ENCODE measurements around the gene SHISA9. TPM values are rescaled to one million over a fixed set of nuclear protein-coding genes. Genes with fewer than 3 reads are reported as not detected.

Gene SHISA9
- total and polyA plus RNA-seq, 8 donors, result 0.03 to 0.21 (median 0.10) TPM; not detected in 2

- no peak for DNase-seq
Measured at GRCh38 chr16:13189250-13189649, 287.9 kb downstream of the SHISA9 start.

DNA sequence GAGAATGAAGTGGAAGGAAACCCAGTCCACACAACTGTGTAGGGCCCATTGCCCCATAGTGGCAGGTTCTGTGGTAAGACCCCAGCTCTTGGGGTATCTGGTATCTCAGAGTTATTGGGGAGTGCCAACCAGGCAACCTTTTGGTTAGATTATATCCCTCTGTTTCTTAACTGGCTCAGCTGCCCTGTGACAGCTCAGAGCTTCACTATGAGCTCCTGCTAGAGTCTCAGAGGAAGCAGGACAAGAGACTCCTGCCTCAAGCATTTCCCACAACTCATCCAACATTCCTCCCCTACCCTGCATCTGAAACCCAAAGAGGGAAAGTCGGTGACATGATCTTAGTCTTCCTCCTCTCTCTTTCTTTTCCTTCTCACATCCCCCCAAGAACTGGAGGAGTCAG, 292.3 kb downstream of the SHISA9 start:
- Histone ChIP-seq H3K36me3 (no peaks in the 10 kb centered on the region), H3K4me3 (no peak overlapping the region), H3K27ac (no peak overlapping the region), H3K9me3 (peaks cover 0 to 18% of the 10 kb centered on the region in 2 donors), H3K4me1 (no peaks in the 10 kb centered on the region), H3K27me3 (no peaks in the 10 kb centered on the region)
- ATAC-seq, result no peak
- no peak for TF ChIP-seq CTCF (IDR thresholded peaks at IDR 0.05)
- no peak for DNase-seq
- intact Hi-C loops (cut with DNase I), result no loop called here

More at GRCh38 chr16:13189250-13189649, 287.9 kb downstream of the SHISA9 start:
- H3K4me3 ChIP-seq, result no peak overlapping the region
- H3K9me3 ChIP-seq, result peaks cover 0 to 6% of the 10 kb centered on the region in 2 donors
- H3K27ac ChIP-seq, result no peak overlapping the region
- no peaks in the 10 kb centered on the region for H3K4me1 ChIP-seq
- no peak for ATAC-seq
- no peaks in the 10 kb centered on the region for H3K27me3 ChIP-seq
- H3K36me3 ChIP-seq, result no peaks in the 10 kb centered on the region
- no peak for TF ChIP-seq CTCF (IDR thresholded peaks at IDR 0.05)
- intact Hi-C loops (cut with DNase I), result no loop called here

DNA sequence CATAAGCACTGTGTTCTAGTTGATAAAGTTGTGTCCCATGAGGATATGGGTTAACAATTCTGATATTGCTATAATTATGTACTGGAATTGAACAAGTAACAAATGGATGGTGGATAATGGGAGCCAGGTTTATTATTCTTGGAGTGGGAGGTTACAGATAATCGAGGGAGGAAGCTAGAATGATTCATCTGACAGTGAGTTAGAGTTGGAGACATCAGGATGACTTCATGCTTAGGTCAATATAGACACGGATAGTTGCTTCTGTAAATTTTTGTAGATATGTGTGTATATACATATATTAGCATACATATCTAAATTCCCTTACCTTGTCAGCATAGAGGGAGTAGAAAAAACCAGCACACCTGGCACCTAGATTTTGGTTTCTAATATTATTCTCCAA, 293.4 kb downstream of the SHISA9 start:
- H3K9me3 ChIP-seq, result peaks cover 0 to 18% of the 10 kb centered on the region in 2 donors
- no peak for DNase-seq
- H3K4me3 ChIP-seq, result no peak overlapping the region
- ATAC-seq, result no peak
- no peaks in the 10 kb centered on the region for H3K27me3 ChIP-seq
- no peaks in the 10 kb centered on the region for H3K4me1 ChIP-seq
- no peak overlapping the region for H3K27ac ChIP-seq
- TF ChIP-seq CTCF (IDR thresholded peaks at IDR 0.05), result no peak
- intact Hi-C loops (cut with DNase I), result no loop called here
- no peaks in the 10 kb centered on the region for H3K36me3 ChIP-seq

GRCh38 chr16:13203725-13204124, 302.3 kb downstream of the SHISA9 start:
- DNase-seq (no peak), ATAC-seq (no peak)
- Histone ChIP-seq H3K36me3 (no peaks in the 10 kb centered on the region), H3K27me3 (no peaks in the 10 kb centered on the region), H3K4me1 (no peaks in the 10 kb centered on the region), H3K9me3 (no peaks in the 10 kb centered on the region), H3K27ac (no peak overlapping the region), H3K4me3 (no peak overlapping the region)
- no peak for TF ChIP-seq CTCF (IDR thresholded peaks at IDR 0.05)
- intact Hi-C loops (cut with DNase I), result no loop called here

DNA sequence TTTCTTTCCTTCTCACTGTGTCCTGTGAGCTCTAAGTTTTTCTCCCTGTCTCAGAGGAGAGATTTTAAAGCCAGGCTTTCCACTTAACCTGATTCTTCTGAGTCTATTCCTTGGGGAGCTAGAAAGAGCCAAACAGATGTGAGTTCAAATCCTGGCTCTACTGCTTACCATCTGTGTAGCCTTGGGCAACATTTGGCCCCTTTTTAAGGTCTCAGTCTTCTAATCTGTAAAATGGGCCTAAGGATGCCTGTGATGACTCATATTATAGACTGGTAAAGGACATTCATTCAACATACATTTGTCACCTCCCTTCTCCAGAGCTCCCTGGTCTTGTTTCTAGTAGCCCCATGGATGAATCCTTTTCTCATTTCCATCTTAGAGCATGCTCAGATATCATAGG, 304.0 kb downstream of the SHISA9 start:
- no peak for TF ChIP-seq CTCF (IDR thresholded peaks at IDR 0.05)
- ATAC-seq, result no peak
- Histone ChIP-seq H3K36me3 (no peaks in the 10 kb centered on the region), H3K27me3 (no peaks in the 10 kb centered on the region), H3K4me1 (no peaks in the 10 kb centered on the region), H3K27ac (no peak overlapping the region), H3K9me3 (no peaks in the 10 kb centered on the region), H3K4me3 (no peak overlapping the region)
- intact Hi-C loops (cut with DNase I), result no loop called here
- no peak for DNase-seq

Data from left lung (tissue), 10 donors.